ENCODE results near the gene FAM76A. TPM values are rescaled to one million over a fixed set of nuclear protein-coding genes. Genes with fewer than 3 reads are reported as not detected.
A peak's percentile ranks its signal among the peaks of the same experiment; 100 is the strongest.
"Not testable (repeated sequence)": the region's sequence is repeated elsewhere in the genome, so short reads cannot be mapped to it uniquely, and the experiment has no call there.

FAM76A gene
- total RNA-seq, 1 experiment from 2014 or later = 10.7 TPM

- TF ChIP-seq, protein P1, sequence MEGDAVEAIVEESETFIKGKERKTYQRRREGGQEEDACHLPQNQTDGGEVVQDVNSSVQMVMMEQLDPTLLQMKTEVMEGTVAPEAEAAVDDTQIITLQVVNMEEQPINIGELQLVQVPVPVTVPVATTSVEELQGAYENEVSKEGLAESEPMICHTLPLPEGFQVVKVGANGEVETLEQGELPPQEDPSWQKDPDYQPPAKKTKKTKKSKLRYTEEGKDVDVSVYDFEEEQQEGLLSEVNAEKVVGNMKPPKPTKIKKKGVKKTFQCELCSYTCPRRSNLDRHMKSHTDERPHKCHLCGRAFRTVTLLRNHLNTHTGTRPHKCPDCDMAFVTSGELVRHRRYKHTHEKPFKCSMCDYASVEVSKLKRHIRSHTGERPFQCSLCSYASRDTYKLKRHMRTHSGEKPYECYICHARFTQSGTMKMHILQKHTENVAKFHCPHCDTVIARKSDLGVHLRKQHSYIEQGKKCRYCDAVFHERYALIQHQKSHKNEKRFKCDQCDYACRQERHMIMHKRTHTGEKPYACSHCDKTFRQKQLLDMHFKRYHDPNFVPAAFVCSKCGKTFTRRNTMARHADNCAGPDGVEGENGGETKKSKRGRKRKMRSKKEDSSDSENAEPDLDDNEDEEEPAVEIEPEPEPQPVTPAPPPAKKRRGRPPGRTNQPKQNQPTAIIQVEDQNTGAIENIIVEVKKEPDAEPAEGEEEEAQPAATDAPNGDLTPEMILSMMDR (IDR thresholded peaks at IDR 0.05; ENCODE audit: unreplicated experiment) = no peak
- Mint-ChIP-seq H3K9me3 (ENCODE audit: low read depth, unreplicated experiment) (no peaks in the 10 kb centered on the region), H3K27me3 (ENCODE audit: unreplicated experiment) (no peaks in the 10 kb centered on the region), H3K4me3 (ENCODE audit: low read depth, unreplicated experiment) (no peak overlapping the region), H3K36me3 (ENCODE audit: insufficient read depth, unreplicated experiment) (no peaks in the 10 kb centered on the region), H3K27ac (ENCODE audit: unreplicated experiment) (no peak overlapping the region), H3K4me1 (ENCODE audit: low read depth, unreplicated experiment) (peaks cover 16% of the 10 kb centered on the region)
- BruUV-seq (replicated peaks) = no TSS peak
- CTCF ChIA-PET = interaction anchor here (1.3 kb wide), 1 partner anchor 296 kb away, joined by 3 read pairs; the partner anchor contains the start of gene WASF2
- intact Hi-C loops (cut with micrococcal nuclease; ENCODE audit: unreplicated experiment) = no loop called here
- peak; percentile 5 for DNase-seq
Observed at GRCh38 chr1:27785781-27786455, 60.2 kb downstream of the FAM76A start.

DNA sequence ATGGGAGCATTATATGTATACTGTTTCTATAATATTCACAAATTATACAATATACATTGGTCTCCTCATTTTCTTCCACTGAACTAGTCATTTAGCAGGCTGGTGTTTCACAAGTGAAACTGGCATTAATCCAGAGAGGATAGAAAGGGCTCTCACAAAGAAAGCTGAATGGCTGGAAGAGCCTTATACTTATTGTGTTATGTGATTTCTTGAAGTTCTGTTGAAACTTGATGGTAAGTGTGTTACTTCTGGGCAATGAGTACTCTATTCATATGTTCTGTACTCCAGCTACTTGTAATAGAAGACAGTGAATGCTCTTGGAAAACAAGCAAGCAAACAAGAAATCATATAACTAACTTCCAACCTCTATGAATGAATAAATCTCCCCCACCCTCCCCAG, 62.1 kb downstream of the FAM76A start:
- no TSS peak for BruUV-seq (replicated peaks)
- H3K27ac Mint-ChIP-seq (ENCODE audit: unreplicated experiment) = no peak overlapping the region
- H3K9me3 Mint-ChIP-seq (ENCODE audit: low read depth, unreplicated experiment) = no peaks in the 10 kb centered on the region
- peaks cover 16% of the 10 kb centered on the region for H3K4me1 Mint-ChIP-seq (ENCODE audit: low read depth, unreplicated experiment)
- H3K36me3 Mint-ChIP-seq (ENCODE audit: insufficient read depth, unreplicated experiment) = no peaks in the 10 kb centered on the region
- H3K4me3 Mint-ChIP-seq (ENCODE audit: low read depth, unreplicated experiment) = no peak overlapping the region
- no peaks in the 10 kb centered on the region for H3K27me3 Mint-ChIP-seq (ENCODE audit: unreplicated experiment)
- TF ChIP-seq, protein P1 (IDR thresholded peaks at IDR 0.05; ENCODE audit: unreplicated experiment) = no peak
- intact Hi-C loops (cut with micrococcal nuclease; ENCODE audit: unreplicated experiment) = no loop called here
- DNase-seq = no peak
- CTCF ChIA-PET = no interaction called here

DNA sequence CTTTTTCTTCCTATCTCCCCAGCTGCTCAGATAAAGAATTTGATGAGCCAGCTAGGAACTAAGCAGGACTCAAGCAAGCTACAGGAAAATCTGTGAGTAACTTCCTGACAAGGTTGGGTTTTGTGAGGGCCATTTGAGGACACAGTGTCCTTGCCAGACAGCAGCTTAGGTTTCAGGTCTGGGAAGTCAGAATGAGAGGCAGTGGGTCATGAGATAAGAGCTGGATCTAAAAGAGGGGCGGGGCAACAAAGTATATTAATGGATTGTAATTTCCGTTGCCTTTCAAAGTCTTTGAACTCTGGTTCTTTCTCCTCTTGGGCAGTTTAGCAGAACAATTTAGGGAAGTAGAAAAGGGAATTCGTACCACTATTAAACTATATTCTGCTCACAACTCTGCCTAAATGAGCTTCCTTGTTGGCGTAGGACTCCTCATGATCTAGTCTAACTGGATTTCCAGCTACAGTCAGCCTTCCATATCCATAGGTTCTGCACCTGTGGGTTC, 63.8 kb downstream of the FAM76A start:
- intact Hi-C loops (cut with micrococcal nuclease; ENCODE audit: unreplicated experiment) = no loop called here
- H3K9me3 Mint-ChIP-seq (ENCODE audit: low read depth, unreplicated experiment) = no peaks in the 10 kb centered on the region
- no peak for DNase-seq
- TF ChIP-seq, protein P1 (IDR thresholded peaks at IDR 0.05; ENCODE audit: unreplicated experiment) = no peak
- H3K4me3 Mint-ChIP-seq (ENCODE audit: low read depth, unreplicated experiment) = no peak overlapping the region
- CTCF ChIA-PET = no interaction called here
- BruUV-seq (replicated peaks) = no TSS peak
- H3K27me3 Mint-ChIP-seq (ENCODE audit: unreplicated experiment) = no peaks in the 10 kb centered on the region
- H3K36me3 Mint-ChIP-seq (ENCODE audit: insufficient read depth, unreplicated experiment) = no peaks in the 10 kb centered on the region
- H3K27ac Mint-ChIP-seq (ENCODE audit: unreplicated experiment) = no peak overlapping the region
- H3K4me1 Mint-ChIP-seq (ENCODE audit: low read depth, unreplicated experiment) = peaks cover 16% of the 10 kb centered on the region

DNA sequence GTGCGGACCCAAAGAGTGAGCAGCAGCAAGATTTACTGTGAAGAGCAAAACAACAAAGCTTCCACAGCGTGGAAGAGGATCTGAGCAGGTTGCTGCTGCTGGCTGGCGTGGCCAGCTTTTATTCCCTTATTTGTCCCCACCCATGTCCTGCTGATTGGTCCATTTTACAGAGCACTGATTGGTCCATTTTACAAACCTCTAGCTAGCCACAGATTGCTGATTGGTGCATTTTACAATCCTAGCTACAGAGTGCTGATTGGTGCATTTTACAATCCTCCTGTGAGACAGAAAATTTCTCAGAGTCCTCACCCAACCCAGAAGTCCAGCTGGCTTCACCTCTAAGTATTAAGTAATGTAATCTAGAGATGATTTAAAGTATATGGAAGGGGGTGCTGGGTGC, 64.5 kb downstream of the FAM76A start:
- BruUV-seq (replicated peaks); H3K27me3 Mint-ChIP-seq (ENCODE audit: unreplicated experiment); H3K27ac Mint-ChIP-seq (ENCODE audit: unreplicated experiment); H3K9me3 Mint-ChIP-seq (ENCODE audit: low read depth, unreplicated experiment); intact Hi-C loops (cut with micrococcal nuclease; ENCODE audit: unreplicated experiment); H3K36me3 Mint-ChIP-seq (ENCODE audit: insufficient read depth, unreplicated experiment); DNase-seq; CTCF ChIA-PET; H3K4me3 Mint-ChIP-seq (ENCODE audit: low read depth, unreplicated experiment): not testable (repeated sequence)
- peaks cover 15% of the 10 kb centered on the region for H3K4me1 Mint-ChIP-seq (ENCODE audit: low read depth, unreplicated experiment)

DNA sequence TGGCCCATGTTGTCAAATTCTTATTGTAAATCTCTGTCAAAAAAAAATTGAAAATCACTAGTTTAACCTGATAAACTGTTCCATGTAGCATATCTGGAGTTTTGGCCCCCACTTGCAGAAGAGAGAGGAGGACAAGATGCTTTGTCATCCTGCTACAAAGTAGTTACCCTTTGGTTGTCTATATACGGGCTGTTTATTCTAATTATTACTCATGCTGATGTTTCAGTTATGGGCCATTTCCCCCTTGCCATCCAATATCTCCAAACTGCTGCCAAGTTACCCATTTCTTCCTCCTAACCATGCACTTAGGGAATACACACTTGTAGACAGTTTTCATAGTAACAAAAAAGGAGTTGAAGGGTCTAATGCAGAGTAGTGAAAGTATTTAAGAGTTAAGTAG, 69.8 kb downstream of the FAM76A start:
- intact Hi-C loops (cut with micrococcal nuclease; ENCODE audit: unreplicated experiment) = no loop called here
- TF ChIP-seq, protein P1 (IDR thresholded peaks at IDR 0.05; ENCODE audit: unreplicated experiment) = no peak
- no peak for DNase-seq
- Mint-ChIP-seq H3K4me3 (ENCODE audit: low read depth, unreplicated experiment) (no peak overlapping the region), H3K36me3 (ENCODE audit: insufficient read depth, unreplicated experiment) (peaks cover 14% of the 10 kb centered on the region), H3K9me3 (ENCODE audit: low read depth, unreplicated experiment) (no peaks in the 10 kb centered on the region), H3K4me1 (ENCODE audit: low read depth, unreplicated experiment) (no peaks in the 10 kb centered on the region), H3K27ac (ENCODE audit: unreplicated experiment) (no peak overlapping the region), H3K27me3 (ENCODE audit: unreplicated experiment) (no peaks in the 10 kb centered on the region)
- BruUV-seq (replicated peaks) = no TSS peak
- CTCF ChIA-PET = no interaction called here

Measured in Calu3 (cell line).